ENCODE results near the gene ID2.
A peak's percentile ranks its signal among the peaks of the same experiment; 100 is the strongest.

The ID2 gene, protein sequence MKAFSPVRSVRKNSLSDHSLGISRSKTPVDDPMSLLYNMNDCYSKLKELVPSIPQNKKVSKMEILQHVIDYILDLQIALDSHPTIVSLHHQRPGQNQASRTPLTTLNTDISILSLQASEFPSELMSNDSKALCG

DNA sequence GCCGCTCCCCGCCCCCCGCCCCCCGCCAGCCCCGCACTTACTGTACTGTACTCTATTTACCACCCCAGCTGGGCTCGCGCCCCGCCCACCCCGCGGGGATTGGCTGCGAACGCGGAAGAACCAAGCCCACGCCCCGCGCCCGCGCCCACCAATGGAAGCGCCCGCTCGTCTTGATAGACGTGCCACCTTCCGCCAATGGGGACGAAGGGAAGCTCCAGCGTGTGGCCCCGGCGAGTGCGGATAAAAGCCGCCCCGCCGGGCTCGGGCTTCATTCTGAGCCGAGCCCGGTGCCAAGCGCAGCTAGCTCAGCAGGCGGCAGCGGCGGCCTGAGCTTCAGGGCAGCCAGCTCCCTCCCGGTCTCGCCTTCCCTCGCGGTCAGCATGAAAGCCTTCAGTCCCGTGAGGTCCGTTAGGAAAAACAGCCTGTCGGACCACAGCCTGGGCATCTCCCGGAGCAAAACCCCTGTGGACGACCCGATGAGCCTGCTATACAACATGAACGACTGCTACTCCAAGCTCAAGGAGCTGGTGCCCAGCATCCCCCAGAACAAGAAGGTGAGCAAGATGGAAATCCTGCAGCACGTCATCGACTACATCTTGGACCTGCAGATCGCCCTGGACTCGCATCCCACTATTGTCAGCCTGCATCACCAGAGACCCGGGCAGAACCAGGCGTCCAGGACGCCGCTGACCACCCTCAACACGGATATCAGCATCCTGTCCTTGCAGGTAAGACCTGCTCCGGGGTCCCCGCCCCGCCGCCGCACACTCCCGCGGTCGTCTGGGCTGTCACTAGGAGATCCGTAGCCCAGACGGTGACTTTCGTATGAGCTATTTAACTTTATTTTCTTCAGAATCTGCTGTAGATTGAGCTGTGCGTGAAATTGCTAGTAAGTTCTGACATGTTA lies at the start of gene ID2:
Gene ID2, plus strand, starts transcription at position 271 of the 907 bp plus-strand sequence. Its CDS starts 110 bp downstream, at position 381.
- Mint-ChIP-seq H3K27me3 (ENCODE audit: low read depth, poor library complexity) (peaks cover 18% of the 10 kb centered on the region), H3K9me3 (peaks cover 3% of the 10 kb centered on the region), H3K36me3 (ENCODE audit: low read depth) (peaks cover 20% of the 10 kb centered on the region), H3K27ac (peak within 1 kb of the TSS; percentile 98), H3K4me1 (peaks cover 47% of the 10 kb centered on the region), H3K4me3 (peak within 1 kb of the TSS; percentile 100)
- peak; percentile 99 for DNase-seq
- TF ChIP-seq, protein P1, sequence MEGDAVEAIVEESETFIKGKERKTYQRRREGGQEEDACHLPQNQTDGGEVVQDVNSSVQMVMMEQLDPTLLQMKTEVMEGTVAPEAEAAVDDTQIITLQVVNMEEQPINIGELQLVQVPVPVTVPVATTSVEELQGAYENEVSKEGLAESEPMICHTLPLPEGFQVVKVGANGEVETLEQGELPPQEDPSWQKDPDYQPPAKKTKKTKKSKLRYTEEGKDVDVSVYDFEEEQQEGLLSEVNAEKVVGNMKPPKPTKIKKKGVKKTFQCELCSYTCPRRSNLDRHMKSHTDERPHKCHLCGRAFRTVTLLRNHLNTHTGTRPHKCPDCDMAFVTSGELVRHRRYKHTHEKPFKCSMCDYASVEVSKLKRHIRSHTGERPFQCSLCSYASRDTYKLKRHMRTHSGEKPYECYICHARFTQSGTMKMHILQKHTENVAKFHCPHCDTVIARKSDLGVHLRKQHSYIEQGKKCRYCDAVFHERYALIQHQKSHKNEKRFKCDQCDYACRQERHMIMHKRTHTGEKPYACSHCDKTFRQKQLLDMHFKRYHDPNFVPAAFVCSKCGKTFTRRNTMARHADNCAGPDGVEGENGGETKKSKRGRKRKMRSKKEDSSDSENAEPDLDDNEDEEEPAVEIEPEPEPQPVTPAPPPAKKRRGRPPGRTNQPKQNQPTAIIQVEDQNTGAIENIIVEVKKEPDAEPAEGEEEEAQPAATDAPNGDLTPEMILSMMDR (IDR thresholded peaks at IDR 0.05): no peak

DNA sequence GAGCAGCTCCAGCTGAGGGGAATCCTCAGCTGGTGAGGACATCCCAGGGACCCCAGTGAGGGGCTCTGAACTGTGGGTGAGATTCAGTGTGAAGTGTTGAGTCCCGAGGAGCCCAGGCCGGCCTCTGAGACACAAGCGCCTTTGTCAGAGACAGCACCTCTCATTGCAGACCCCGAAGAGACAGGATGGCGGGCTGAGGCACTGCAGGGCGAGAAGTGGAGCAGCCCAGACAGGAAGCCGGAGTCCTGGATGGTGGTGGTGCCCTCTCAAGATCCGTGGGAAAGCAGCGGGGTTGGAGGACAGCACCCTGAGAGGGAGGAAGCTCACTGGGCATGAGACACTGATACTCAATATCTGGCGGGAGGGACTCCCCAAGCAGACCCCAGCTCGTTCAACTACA lies 49.1 kb upstream of the ID2 start:
- DNase-seq: no peak
- TF ChIP-seq, protein P1 (IDR thresholded peaks at IDR 0.05): no peak
- no peaks in the 10 kb centered on the region for H3K9me3 Mint-ChIP-seq
- H3K4me1 Mint-ChIP-seq: peaks cover 88% of the 10 kb centered on the region
- no peak overlapping the region for H3K4me3 Mint-ChIP-seq
- no peak overlapping the region for H3K27ac Mint-ChIP-seq
- H3K27me3 Mint-ChIP-seq (ENCODE audit: low read depth, poor library complexity): peaks cover 5% of the 10 kb centered on the region
- H3K36me3 Mint-ChIP-seq (ENCODE audit: low read depth): no peaks in the 10 kb centered on the region

DNA sequence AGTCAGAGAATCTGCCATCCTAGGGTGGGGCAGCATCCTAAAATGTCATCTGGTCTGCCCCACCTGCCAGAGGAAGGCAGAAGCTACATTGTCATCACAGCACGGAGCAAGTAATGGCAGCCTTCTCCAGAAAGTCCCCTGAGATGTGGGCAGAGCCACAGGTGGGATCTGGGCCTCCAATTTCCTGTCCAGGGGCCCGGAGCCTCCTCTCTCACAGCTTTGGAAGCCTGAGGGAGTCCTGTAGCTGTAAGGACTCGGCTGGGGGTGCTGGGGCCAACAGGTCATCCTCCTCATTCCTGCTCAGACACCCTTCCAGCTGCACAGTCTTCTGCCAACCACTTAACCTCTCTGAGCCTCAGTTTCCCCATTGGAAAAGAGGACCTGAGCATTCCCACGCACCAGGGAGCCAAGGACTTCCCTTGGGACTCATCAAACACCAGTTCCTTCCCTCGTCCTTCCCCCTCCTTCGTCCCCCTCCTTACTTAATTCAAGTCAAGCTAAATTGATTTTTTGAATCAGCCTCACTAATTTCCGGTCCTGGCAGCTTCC lies 48.6 kb upstream of the ID2 start:
- no peaks in the 10 kb centered on the region for H3K36me3 Mint-ChIP-seq (ENCODE audit: low read depth)
- TF ChIP-seq, protein P1 (IDR thresholded peaks at IDR 0.05): no peak
- no peaks in the 10 kb centered on the region for H3K9me3 Mint-ChIP-seq
- H3K27me3 Mint-ChIP-seq (ENCODE audit: low read depth, poor library complexity): peaks cover 6% of the 10 kb centered on the region
- no peak for DNase-seq
- peaks cover 88% of the 10 kb centered on the region for H3K4me1 Mint-ChIP-seq
- H3K4me3 Mint-ChIP-seq: no peak overlapping the region
- H3K27ac Mint-ChIP-seq: no peak overlapping the region

DNA sequence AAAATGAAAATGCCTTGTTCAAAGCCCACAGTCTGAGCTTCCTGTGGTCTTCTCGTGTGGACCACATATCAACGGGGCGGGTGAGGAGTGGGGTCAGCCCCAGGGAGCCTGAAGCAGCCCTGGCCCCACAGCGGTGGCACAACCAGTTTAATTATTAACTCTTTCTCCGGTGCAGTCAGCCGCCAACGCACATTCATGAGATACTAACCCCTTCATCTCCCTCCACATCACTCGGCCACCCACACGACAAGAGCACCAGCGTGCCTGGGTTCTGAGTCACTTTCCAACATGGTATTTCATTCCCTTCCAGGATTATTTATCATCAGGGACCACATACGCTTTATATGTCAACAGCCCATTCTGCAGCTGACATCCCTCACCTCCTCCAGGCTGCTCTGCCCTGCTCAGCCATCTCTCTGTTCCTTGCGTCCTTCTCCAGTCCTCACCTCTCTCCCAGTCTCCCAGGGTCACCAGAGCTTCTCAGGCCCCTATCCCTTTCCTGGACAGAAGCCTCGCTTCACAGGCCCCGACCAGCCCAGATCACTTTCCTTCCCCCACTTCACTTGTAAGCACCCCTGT lies 48.0 kb upstream of the ID2 start:
- H3K36me3 Mint-ChIP-seq (ENCODE audit: low read depth): no peaks in the 10 kb centered on the region
- peaks cover 12% of the 10 kb centered on the region for H3K27me3 Mint-ChIP-seq (ENCODE audit: low read depth, poor library complexity)
- H3K27ac Mint-ChIP-seq: peak overlapping the region; percentile 17
- DNase-seq: no peak
- no peak overlapping the region for H3K4me3 Mint-ChIP-seq
- peaks cover 88% of the 10 kb centered on the region for H3K4me1 Mint-ChIP-seq
- TF ChIP-seq, protein P1 (IDR thresholded peaks at IDR 0.05): no peak
- H3K9me3 Mint-ChIP-seq: no peaks in the 10 kb centered on the region

DNA sequence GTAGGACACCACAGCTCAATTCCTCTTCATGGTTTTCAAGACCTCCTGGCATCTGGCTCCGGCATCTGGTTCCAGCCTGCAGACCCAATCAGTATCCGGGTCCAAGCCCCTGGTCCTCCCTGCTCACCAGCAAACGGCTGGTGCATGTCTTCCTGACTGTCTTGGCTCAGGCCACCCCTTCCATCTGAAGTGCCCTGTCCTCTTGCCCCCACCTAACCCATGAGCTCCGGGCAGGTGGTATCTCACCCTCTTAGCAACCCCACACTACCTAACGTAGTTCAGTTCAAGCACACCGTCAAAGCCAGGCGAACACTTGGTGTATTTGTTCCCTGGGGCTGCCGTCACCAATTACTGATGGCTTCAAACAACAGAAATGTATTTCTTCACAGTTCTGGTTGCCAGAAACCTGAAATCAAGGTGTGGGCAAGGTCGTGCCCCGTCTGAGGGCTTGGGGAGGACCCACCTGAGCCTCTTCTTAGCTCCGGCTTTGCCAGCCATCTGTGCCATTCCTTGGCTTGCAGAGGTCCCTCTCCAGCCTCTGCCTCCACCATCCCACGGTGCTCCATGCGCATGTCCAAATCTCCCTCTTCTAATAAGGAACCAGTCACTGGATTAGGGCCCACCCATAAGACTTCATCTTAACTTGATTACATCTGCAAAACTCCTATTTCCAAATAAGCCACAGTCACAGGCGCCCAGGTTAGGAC lies 47.2 kb upstream of the ID2 start:
- peak overlapping the region; percentile 17 for H3K27ac Mint-ChIP-seq
- H3K4me3 Mint-ChIP-seq: no peak overlapping the region
- H3K9me3 Mint-ChIP-seq: no peaks in the 10 kb centered on the region
- peaks cover 88% of the 10 kb centered on the region for H3K4me1 Mint-ChIP-seq
- TF ChIP-seq, protein P1 (IDR thresholded peaks at IDR 0.05): no peak
- no peak for DNase-seq
- H3K27me3 Mint-ChIP-seq (ENCODE audit: low read depth, poor library complexity): peaks cover 12% of the 10 kb centered on the region
- no peaks in the 10 kb centered on the region for H3K36me3 Mint-ChIP-seq (ENCODE audit: low read depth)
